MM.1S (cell line): ENCODE data around the gene TMEM117.

Source experiments
- DNase-seq: peaks from one replicate; pipeline ENCODE4 v3.0.0-alpha.2; 2015
- H2AFZ ChIP-seq: fragments of 300-600 bp; sonication (generic); 2 replicates; pipeline ENCODE4 v1.6.0; 2016; ENCODE audit warnings: antibody characterized with exemption, low read length
- H3F3A ChIP-seq: fragments of 300-600 bp; sonication (generic); 2 replicates; pipeline ENCODE4 v1.6.1; 2016; ENCODE audit warnings: mild to moderate bottlenecking, antibody characterized with exemption, low read length, moderate library complexity, mixed read lengths; ENCODE audit not compliant: insufficient read depth
- H3K27ac ChIP-seq: fragments of 300-600 bp; sonication (generic); 2 replicates; pipeline ENCODE4 v1.5.1; 2016; ENCODE audit warnings: mild to moderate bottlenecking, low read length
- H3K27me3 ChIP-seq: fragments of 300-600 bp; sonication (generic); replicated peaks from 2 replicates; pipeline ENCODE4 v1.6.0; 2016; ENCODE audit warnings: low read length; ENCODE audit not compliant: insufficient read depth
- H3K36me3 ChIP-seq: fragments of 300-600 bp; sonication (generic); replicated peaks from 2 replicates; pipeline ENCODE4 v1.6.1; 2016; ENCODE audit warnings: mild to moderate bottlenecking, low read length, mixed read lengths; ENCODE audit not compliant: insufficient read depth
- H3K4me1 ChIP-seq: fragments of 300-600 bp; sonication (generic); 2 replicates; pipeline ENCODE4 v1.6.1; 2016; ENCODE audit warnings: low read length, mixed read lengths
- H3K4me2 ChIP-seq: fragments of 300-600 bp; sonication (generic); 2 replicates; pipeline ENCODE4 v1.6.0; 2016; ENCODE audit warnings: low read depth, low read length
- H3K4me3 ChIP-seq: fragments of 300-600 bp; sonication (generic); 2 replicates; pipeline ENCODE4 v1.5.1; 2016; ENCODE audit warnings: low read length, mixed read lengths
- H3K79me2 ChIP-seq: fragments of 300-600 bp; sonication (generic); 2 replicates; pipeline ENCODE4 v1.6.1; 2016; ENCODE audit warnings: mixed run types, low read length, mixed read lengths
- H3K9ac ChIP-seq: fragments of 300-600 bp; sonication (generic); 2 replicates; pipeline ENCODE4 v1.6.1; 2016; ENCODE audit warnings: low read length, mixed read lengths
- H3K9me2 ChIP-seq: fragments of 300-600 bp; sonication (generic); replicated peaks from 2 replicates; pipeline ENCODE4 v1.6.1; 2016; ENCODE audit warnings: mild to moderate bottlenecking, low read length, mixed read lengths; ENCODE audit not compliant: insufficient read depth
- H3K9me3 ChIP-seq: fragments of 300-600 bp; sonication (generic); replicated peaks from 2 replicates; pipeline ENCODE4 v1.6.1; 2016; ENCODE audit warnings: mild to moderate bottlenecking, low read length, mixed read lengths; ENCODE audit not compliant: insufficient read depth
- H4K20me1 ChIP-seq: fragments of 300-600 bp; sonication (generic); 2 replicates; pipeline ENCODE4 v1.6.1; 2016; ENCODE audit warnings: mild to moderate bottlenecking, low read length, moderate library complexity, mixed read lengths; ENCODE audit not compliant: insufficient read depth
- EZH2 ChIP-seq: fragments of 300-600 bp; sonication (generic); optimal IDR thresholded peaks from 2 replicates; pipeline ENCODE3; 2017; ENCODE audit warnings: low read depth, mild to moderate bottlenecking, antibody characterized with exemption, low read length, mixed read lengths
- EZH2phosphoT487 ChIP-seq: fragments of 300-600 bp; sonication (generic); IDR thresholded peaks from 2 replicates; pipeline ENCODE4 v1.6.1; 2018; ENCODE audit warnings: antibody characterized with exemption, low read length
- TF ChIP-seq, protein P1 (sequence below): fragments of 300-600 bp; sonication (generic); IDR thresholded peaks from 2 replicates; pipeline ENCODE4 v1.5.1; 2016; ENCODE audit warnings: antibody characterized with exemption, low read length, mixed read lengths

Gene TMEM117

GRCh38 chr12:44143175-44143574, 307.3 kb downstream of the TMEM117 start:
- no peaks in the 10 kb centered on the region for H3K36me3 ChIP-seq
- TF ChIP-seq EZH2 (no peak), EZH2phosphoT487 (no peak)
- DNase-seq: no peak
- no peak overlapping the region for H3K4me3 ChIP-seq
- no peak overlapping the region for H3K9ac ChIP-seq
- no peaks in the 10 kb centered on the region for H3K9me2 ChIP-seq
- H3K4me1 ChIP-seq: no peaks in the 10 kb centered on the region
- H3K27me3 ChIP-seq: no peaks in the 10 kb centered on the region
- no peaks in the 10 kb centered on the region for H3K9me3 ChIP-seq
- H3K79me2 ChIP-seq: no peaks in the 10 kb centered on the region
- H2AFZ ChIP-seq: no peak overlapping the region
- no peak overlapping the region for H3K4me2 ChIP-seq
- no peak overlapping the region for H3K27ac ChIP-seq
- no peaks in the 10 kb centered on the region for H4K20me1 ChIP-seq
- no peaks in the 10 kb centered on the region for H3F3A ChIP-seq

DNA sequence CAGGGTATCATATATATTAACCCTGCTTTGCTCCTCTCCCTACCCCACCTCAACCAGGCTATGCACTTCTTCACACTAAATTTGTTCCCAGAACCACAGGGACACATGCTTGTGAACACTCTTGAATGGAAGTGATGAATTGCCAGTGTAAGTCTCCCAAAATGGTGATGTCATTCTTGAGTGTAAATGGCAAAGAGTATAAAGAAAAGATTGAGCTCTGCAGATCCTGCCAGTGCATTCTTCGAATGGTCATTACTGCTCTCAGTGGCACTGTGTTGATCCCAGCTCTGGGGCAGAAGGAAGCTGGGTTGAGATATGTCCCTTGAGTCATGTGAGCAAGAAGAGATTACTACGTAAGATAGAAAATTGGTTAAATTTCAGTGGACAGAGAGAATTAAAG, 313.1 kb downstream of the TMEM117 start:
- no peaks in the 10 kb centered on the region for H4K20me1 ChIP-seq
- no peak overlapping the region for H3K9ac ChIP-seq
- no peaks in the 10 kb centered on the region for H3K9me2 ChIP-seq
- H3K4me2 ChIP-seq: no peak overlapping the region
- no peaks in the 10 kb centered on the region for H3F3A ChIP-seq
- no peak for DNase-seq
- H3K4me3 ChIP-seq: no peak overlapping the region
- H3K4me1 ChIP-seq: no peaks in the 10 kb centered on the region
- no peaks in the 10 kb centered on the region for H3K79me2 ChIP-seq
- H2AFZ ChIP-seq: no peak overlapping the region
- H3K9me3 ChIP-seq: no peaks in the 10 kb centered on the region
- no peak overlapping the region for H3K27ac ChIP-seq
- H3K36me3 ChIP-seq: no peaks in the 10 kb centered on the region
- TF ChIP-seq EZH2 (no peak), EZH2phosphoT487 (no peak)
- TF ChIP-seq, protein P1, sequence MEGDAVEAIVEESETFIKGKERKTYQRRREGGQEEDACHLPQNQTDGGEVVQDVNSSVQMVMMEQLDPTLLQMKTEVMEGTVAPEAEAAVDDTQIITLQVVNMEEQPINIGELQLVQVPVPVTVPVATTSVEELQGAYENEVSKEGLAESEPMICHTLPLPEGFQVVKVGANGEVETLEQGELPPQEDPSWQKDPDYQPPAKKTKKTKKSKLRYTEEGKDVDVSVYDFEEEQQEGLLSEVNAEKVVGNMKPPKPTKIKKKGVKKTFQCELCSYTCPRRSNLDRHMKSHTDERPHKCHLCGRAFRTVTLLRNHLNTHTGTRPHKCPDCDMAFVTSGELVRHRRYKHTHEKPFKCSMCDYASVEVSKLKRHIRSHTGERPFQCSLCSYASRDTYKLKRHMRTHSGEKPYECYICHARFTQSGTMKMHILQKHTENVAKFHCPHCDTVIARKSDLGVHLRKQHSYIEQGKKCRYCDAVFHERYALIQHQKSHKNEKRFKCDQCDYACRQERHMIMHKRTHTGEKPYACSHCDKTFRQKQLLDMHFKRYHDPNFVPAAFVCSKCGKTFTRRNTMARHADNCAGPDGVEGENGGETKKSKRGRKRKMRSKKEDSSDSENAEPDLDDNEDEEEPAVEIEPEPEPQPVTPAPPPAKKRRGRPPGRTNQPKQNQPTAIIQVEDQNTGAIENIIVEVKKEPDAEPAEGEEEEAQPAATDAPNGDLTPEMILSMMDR: no peak
- H3K27me3 ChIP-seq: no peaks in the 10 kb centered on the region

DNA sequence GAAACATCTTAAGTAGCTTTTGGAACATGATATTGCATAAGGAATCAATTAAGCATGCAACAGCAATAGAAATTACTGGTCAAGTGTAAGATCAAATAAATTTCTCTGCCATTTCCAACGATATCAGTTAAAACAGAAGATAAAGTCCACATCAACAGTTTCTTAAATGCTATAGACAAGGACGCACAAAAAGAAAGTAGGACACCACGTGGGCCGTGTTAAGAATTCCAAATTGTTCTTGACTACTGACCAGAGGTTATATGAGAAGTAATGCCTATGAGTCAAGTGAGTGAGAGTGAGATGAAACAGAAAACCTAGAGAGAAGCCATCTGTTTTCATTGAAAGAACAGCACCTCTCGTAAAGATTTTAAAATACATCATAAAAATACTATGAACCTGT, 318.2 kb downstream of the TMEM117 start:
- Histone ChIP-seq H3K36me3 (no peaks in the 10 kb centered on the region), H3K9me2 (no peaks in the 10 kb centered on the region), H3K27me3 (no peaks in the 10 kb centered on the region), H4K20me1 (no peaks in the 10 kb centered on the region), H2AFZ (no peak overlapping the region), H3K79me2 (no peaks in the 10 kb centered on the region), H3K9me3 (no peaks in the 10 kb centered on the region), H3K9ac (no peak overlapping the region), H3K27ac (no peak overlapping the region), H3K4me3 (no peak overlapping the region), H3K4me2 (no peak overlapping the region), H3K4me1 (no peaks in the 10 kb centered on the region), H3F3A (no peaks in the 10 kb centered on the region)
- TF ChIP-seq EZH2 (no peak), EZH2phosphoT487 (no peak)
- TF ChIP-seq, protein P1: no peak
- no peak for DNase-seq

GRCh38 chr12:44155358-44155757, 319.5 kb downstream of the TMEM117 start:
- Histone ChIP-seq H3F3A (no peaks in the 10 kb centered on the region), H3K36me3 (no peaks in the 10 kb centered on the region), H3K4me3 (no peak overlapping the region), H3K79me2 (no peaks in the 10 kb centered on the region), H3K4me2 (no peak overlapping the region), H3K9ac (no peak overlapping the region), H3K27me3 (no peaks in the 10 kb centered on the region), H3K4me1 (no peaks in the 10 kb centered on the region), H3K9me3 (no peaks in the 10 kb centered on the region), H2AFZ (no peak overlapping the region), H3K27ac (no peak overlapping the region), H3K9me2 (no peaks in the 10 kb centered on the region), H4K20me1 (no peaks in the 10 kb centered on the region)
- TF ChIP-seq EZH2phosphoT487: no peak
- TF ChIP-seq EZH2: no peak
- TF ChIP-seq, protein P1: no peak
- DNase-seq: no peak
